Measurements from ENCODE around the gene SNX30.
A peak's percentile ranks its signal among the peaks of the same experiment; 100 is the strongest.

Gene SNX30

DNA sequence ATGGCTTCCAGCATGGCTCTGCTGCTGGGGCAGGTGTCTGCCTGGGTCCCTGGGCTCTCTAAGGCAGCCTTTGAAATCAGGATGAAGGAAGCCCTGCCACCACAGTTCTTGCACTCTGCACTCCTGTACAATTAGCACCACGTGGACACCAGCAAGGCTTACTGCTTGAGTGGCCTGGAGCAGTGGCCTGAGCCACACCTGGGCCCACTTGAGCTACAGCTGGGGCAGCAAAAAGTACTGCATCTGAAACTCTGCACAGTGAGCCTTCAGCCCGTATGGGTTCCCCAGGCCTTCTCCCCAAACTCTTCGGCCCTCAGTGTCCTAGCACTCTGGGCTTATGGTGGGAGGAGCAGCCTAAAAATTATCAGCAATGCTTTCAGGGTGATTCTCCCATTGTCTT is 24.6 kb upstream of the SNX30 start:
- H3K27ac ChIP-seq (ENCODE audit: low read length), result no peak overlapping the region
- H3K4me3 ChIP-seq (ENCODE audit: low read length in 2 of 2), result no peak overlapping the region
- H3K4me1 ChIP-seq (ENCODE audit: control insufficient read depth, insufficient read depth, low read length), result no peaks in the 10 kb centered on the region
- no peak overlapping the region for H3K9ac ChIP-seq (ENCODE audit: low read length in 2 of 2)
- H3K27me3 ChIP-seq (ENCODE audit: control insufficient read depth in 1 of 2, insufficient read depth in 2 of 2, low read length in 2 of 2), result no peaks in the 10 kb centered on the region
- no peaks in the 10 kb centered on the region for H3K36me3 ChIP-seq (ENCODE audit: control insufficient read depth in 2 of 2, insufficient read depth in 2 of 2, low read length in 2 of 2)
- H3K9me3 ChIP-seq (ENCODE audit: control insufficient read depth in 2 of 2, low read length in 2 of 2), result no peaks in the 10 kb centered on the region

DNA sequence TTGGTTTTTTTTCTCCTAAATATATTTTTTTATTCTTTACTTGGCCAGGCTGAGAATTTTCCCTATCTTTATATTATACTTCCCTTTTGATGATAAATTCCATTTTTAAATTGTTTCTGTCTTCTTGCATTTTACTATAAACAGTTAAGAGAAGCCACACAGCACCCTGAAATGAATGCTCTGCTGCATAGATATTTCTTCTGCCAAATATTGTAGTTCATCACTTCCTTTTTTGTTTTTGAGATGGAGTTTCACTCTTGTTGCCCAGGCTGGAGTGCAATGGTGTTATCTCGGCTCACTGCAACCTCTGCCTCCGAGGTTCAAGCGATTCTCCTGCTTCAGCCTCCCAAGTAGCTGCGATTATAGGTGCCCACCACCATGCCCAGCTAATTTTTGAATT is 24.1 kb upstream of the SNX30 start:
- Histone ChIP-seq H3K4me1 (ENCODE audit: control insufficient read depth, insufficient read depth, low read length) (no peaks in the 10 kb centered on the region), H3K9me3 (ENCODE audit: control insufficient read depth in 2 of 2, low read length in 2 of 2) (no peaks in the 10 kb centered on the region), H3K4me3 (ENCODE audit: low read length in 2 of 2) (no peak overlapping the region), H3K36me3 (ENCODE audit: control insufficient read depth in 2 of 2, insufficient read depth in 2 of 2, low read length in 2 of 2) (no peaks in the 10 kb centered on the region), H3K27ac (ENCODE audit: low read length) (no peak overlapping the region), H3K9ac (ENCODE audit: low read length in 2 of 2) (no peak overlapping the region), H3K27me3 (ENCODE audit: control insufficient read depth in 1 of 2, insufficient read depth in 2 of 2, low read length in 2 of 2) (no peaks in the 10 kb centered on the region)

DNA sequence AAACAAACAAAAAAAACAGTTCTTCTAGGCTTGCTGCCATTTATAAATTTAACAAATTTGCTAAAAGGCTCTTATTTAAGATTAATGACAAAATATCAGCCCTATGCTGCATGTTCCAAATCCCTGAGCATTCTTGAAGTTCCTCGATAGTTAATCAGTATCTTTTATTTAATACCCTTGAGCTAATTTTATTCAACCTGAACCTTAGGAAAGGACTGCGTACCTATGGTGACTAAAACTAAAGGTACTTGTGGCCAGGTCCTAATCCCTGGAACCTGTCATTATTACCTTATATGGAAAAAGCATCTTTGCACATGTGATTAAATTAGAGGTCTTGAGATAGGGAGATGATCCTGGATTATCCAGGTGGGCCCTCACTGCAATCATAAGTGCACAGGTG is 22.2 kb upstream of the SNX30 start:
- Histone ChIP-seq H3K27me3 (ENCODE audit: control insufficient read depth in 1 of 2, insufficient read depth in 2 of 2, low read length in 2 of 2) (no peaks in the 10 kb centered on the region), H3K27ac (ENCODE audit: low read length) (no peak overlapping the region), H3K4me1 (ENCODE audit: control insufficient read depth, insufficient read depth, low read length) (no peaks in the 10 kb centered on the region), H3K9ac (ENCODE audit: low read length in 2 of 2) (no peak overlapping the region), H3K9me3 (ENCODE audit: control insufficient read depth in 2 of 2, low read length in 2 of 2) (no peaks in the 10 kb centered on the region), H3K4me3 (ENCODE audit: low read length in 2 of 2) (no peak overlapping the region), H3K36me3 (ENCODE audit: control insufficient read depth in 2 of 2, insufficient read depth in 2 of 2, low read length in 2 of 2) (no peaks in the 10 kb centered on the region)

DNA sequence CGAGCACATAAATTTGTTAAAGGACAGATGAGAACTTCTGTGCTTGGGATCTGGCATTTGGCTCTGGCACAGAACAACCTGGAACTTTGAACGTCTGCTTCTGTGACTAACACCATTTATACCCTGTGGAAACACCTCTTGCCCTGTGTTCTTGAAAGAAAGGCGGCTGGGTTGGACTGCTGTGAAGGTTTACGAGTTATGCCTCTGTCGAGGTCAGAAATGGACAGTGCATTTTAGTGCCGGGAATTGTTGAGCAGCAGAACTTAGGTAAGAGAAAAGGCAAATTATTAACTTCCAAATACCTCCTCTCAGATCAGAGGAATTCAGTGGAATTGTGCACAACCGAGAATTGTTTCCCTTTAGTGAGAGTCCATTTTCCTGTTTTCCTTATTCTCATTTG is 18.6 kb upstream of the SNX30 start:
- no peaks in the 10 kb centered on the region for H3K36me3 ChIP-seq (ENCODE audit: control insufficient read depth in 2 of 2, insufficient read depth in 2 of 2, low read length in 2 of 2)
- H3K4me3 ChIP-seq (ENCODE audit: low read length in 2 of 2), result no peak overlapping the region
- H3K27ac ChIP-seq (ENCODE audit: low read length), result no peak overlapping the region
- no peaks in the 10 kb centered on the region for H3K4me1 ChIP-seq (ENCODE audit: control insufficient read depth, insufficient read depth, low read length)
- no peaks in the 10 kb centered on the region for H3K9me3 ChIP-seq (ENCODE audit: control insufficient read depth in 2 of 2, low read length in 2 of 2)
- no peak overlapping the region for H3K9ac ChIP-seq (ENCODE audit: low read length in 2 of 2)
- H3K27me3 ChIP-seq (ENCODE audit: control insufficient read depth in 1 of 2, insufficient read depth in 2 of 2, low read length in 2 of 2), result no peaks in the 10 kb centered on the region

DNA sequence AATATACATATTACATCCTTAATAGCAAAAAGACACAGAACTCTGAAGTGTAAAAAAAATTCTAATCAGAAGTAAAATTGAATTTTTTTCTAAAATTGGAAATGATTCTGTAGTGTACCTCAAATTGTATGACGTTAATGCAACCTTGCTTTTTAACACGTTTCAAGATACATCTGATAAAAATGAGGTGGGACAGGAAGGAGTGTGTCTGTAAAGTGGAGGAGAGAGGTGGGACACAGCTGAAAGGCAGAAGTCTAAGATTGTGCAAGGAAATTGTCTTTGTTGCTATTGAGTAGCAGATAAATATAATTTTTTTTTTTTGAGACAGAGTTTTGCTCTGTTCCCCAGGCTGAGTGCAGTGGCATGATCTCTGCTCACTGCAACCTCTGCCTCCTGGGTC is 15.7 kb upstream of the SNX30 start:
- no peaks in the 10 kb centered on the region for H3K4me1 ChIP-seq (ENCODE audit: control insufficient read depth, insufficient read depth, low read length)

DNA sequence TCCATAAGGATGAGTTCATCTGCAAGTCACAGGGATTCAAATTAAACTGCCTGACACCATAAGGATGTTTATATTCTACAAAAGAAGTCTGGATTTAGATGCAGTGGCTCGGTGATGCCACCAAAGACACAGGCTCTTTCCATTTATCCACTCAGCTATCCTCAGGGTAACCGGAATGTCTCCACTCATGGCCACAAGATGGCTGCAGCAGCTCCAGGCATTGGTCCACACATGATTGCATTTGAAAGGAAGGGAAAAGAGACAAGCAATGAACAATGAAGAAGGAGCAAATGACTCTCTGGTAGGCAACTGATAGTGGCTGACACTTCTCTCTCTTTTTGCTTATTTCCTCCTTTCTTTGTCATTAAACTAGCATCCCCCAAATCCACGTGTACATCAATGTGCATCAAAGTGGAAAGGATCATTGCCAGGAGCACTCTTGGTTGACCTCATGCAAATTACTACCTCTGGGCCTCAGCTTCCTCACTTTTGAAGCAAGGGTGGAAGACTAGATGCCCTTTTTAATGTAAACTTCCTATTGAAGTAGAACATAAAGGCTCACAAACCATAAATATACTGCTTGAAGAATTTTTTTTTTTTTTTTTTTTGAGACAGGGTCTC is 7.2 kb upstream of the SNX30 start:
- Histone ChIP-seq H3K27ac (ENCODE audit: low read length) (no peak overlapping the region), H3K4me3 (ENCODE audit: low read length in 2 of 2) (no peak overlapping the region), H3K9me3 (ENCODE audit: control insufficient read depth in 2 of 2, low read length in 2 of 2) (no peaks in the 10 kb centered on the region), H3K4me1 (ENCODE audit: control insufficient read depth, insufficient read depth, low read length) (no peaks in the 10 kb centered on the region), H3K27me3 (ENCODE audit: control insufficient read depth in 1 of 2, insufficient read depth in 2 of 2, low read length in 2 of 2) (no peaks in the 10 kb centered on the region), H3K9ac (ENCODE audit: low read length in 2 of 2) (no peak overlapping the region), H3K36me3 (ENCODE audit: control insufficient read depth in 2 of 2, insufficient read depth in 2 of 2, low read length in 2 of 2) (no peaks in the 10 kb centered on the region)

More for the DNA sequence above, 15.7 kb upstream of the SNX30 start:
- Histone ChIP-seq H3K36me3 (ENCODE audit: control insufficient read depth in 2 of 2, insufficient read depth in 2 of 2, low read length in 2 of 2) (no peaks in the 10 kb centered on the region), H3K9me3 (ENCODE audit: control insufficient read depth in 2 of 2, low read length in 2 of 2) (no peaks in the 10 kb centered on the region), H3K9ac (ENCODE audit: low read length in 2 of 2) (no peak overlapping the region), H3K27ac (ENCODE audit: low read length) (no peak overlapping the region), H3K27me3 (ENCODE audit: control insufficient read depth in 1 of 2, insufficient read depth in 2 of 2, low read length in 2 of 2) (no peaks in the 10 kb centered on the region), H3K4me3 (ENCODE audit: low read length in 2 of 2) (no peak overlapping the region)

DNA sequence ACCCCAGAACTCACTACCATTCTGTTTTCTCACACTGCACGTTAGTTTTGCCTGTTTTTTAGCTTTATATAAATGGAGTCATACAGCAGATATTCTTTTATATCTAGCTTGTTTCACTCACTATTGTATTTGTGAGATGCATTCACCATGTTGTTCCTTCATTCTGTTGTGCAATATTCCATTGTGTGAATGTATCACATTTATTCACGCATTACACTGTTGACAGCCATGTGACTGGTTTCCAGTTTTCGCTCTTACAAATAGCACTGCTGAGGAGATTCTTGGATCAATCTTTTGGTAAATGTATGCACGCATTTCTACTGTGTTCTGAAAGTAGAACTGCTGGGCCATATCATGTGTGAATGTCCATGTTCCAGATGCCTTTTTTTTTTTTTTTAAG is 6.4 kb upstream of the SNX30 start:
- H3K27me3 ChIP-seq (ENCODE audit: control insufficient read depth in 1 of 2, insufficient read depth in 2 of 2, low read length in 2 of 2), result no peaks in the 10 kb centered on the region
- H3K9me3 ChIP-seq (ENCODE audit: control insufficient read depth in 2 of 2, low read length in 2 of 2), result no peaks in the 10 kb centered on the region
- H3K4me1 ChIP-seq (ENCODE audit: control insufficient read depth, insufficient read depth, low read length), result no peaks in the 10 kb centered on the region
- no peaks in the 10 kb centered on the region for H3K36me3 ChIP-seq (ENCODE audit: control insufficient read depth in 2 of 2, insufficient read depth in 2 of 2, low read length in 2 of 2)
- no peak overlapping the region for H3K4me3 ChIP-seq (ENCODE audit: low read length in 2 of 2)
- H3K27ac ChIP-seq (ENCODE audit: low read length), result no peak overlapping the region
- H3K9ac ChIP-seq (ENCODE audit: low read length in 2 of 2), result no peak overlapping the region

DNA sequence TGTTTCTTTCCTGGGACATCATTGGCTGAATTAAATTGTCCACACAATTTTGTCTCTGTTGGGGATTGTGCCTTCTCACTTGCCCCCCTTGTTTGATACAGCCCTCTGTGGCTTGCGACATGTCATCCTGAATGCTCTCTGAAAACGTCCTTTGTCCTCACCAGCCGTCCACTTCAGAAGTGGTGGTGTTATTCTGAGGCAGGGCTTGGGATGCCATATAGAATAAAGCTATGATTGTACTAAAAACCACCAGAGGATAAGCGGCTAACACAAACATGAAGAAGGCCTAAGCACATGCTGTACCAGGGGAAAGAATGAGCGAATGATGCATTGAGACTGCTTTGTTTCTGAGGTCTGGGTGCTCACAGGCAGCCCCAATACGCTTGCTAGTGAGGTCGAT is 3.5 kb upstream of the SNX30 start:
- H3K27ac ChIP-seq (ENCODE audit: low read length), result no peak overlapping the region
- H3K4me3 ChIP-seq (ENCODE audit: low read length in 2 of 2), result no peak overlapping the region

DNA sequence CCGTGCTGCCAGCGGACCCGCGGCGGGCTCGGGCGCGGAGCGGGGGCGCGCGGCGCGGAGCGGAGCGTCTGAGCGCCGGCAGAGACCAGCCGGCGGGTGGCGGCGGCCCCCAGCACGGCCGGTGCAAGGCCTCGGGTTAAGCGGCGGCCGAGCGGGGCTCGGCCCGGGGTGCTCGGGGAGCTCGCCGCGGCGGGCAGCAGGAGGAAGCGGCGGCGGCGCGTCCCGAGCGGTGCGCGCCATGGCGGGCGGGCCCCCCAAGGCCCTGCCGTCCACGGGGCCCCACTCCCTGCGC is 150 bp downstream of the SNX30 start:
- Histone ChIP-seq H3K27ac (ENCODE audit: low read length) (no peak overlapping the region), H3K9ac (ENCODE audit: low read length in 2 of 2) (peak overlapping the region; percentile 61 to 66), H3K27me3 (ENCODE audit: control insufficient read depth in 1 of 2, insufficient read depth in 2 of 2, low read length in 2 of 2) (no peaks in the 10 kb centered on the region), H3K4me1 (ENCODE audit: control insufficient read depth, insufficient read depth, low read length) (peaks cover 48% of the 10 kb centered on the region), H3K9me3 (ENCODE audit: control insufficient read depth in 2 of 2, low read length in 2 of 2) (no peaks in the 10 kb centered on the region), H3K36me3 (ENCODE audit: control insufficient read depth in 2 of 2, insufficient read depth in 2 of 2, low read length in 2 of 2) (no peaks in the 10 kb centered on the region), H3K4me3 (ENCODE audit: low read length in 2 of 2) (peak overlapping the region; percentile 86 to 96)

More for the DNA sequence above, 3.5 kb upstream of the SNX30 start:
- Histone ChIP-seq H3K9me3 (ENCODE audit: control insufficient read depth in 2 of 2, low read length in 2 of 2) (no peaks in the 10 kb centered on the region), H3K27me3 (ENCODE audit: control insufficient read depth in 1 of 2, insufficient read depth in 2 of 2, low read length in 2 of 2) (no peaks in the 10 kb centered on the region), H3K36me3 (ENCODE audit: control insufficient read depth in 2 of 2, insufficient read depth in 2 of 2, low read length in 2 of 2) (no peaks in the 10 kb centered on the region), H3K9ac (ENCODE audit: low read length in 2 of 2) (no peak overlapping the region), H3K4me1 (ENCODE audit: control insufficient read depth, insufficient read depth, low read length) (peaks cover 18% of the 10 kb centered on the region)

- H3K27me3 ChIP-seq (ENCODE audit: control insufficient read depth in 1 of 2, insufficient read depth in 2 of 2, low read length in 2 of 2), result no peaks in the 10 kb centered on the region
- H3K4me1 ChIP-seq (ENCODE audit: control insufficient read depth, insufficient read depth, low read length), result peaks cover 53% of the 10 kb centered on the region
- peak overlapping the region; percentile 86 to 96 for H3K4me3 ChIP-seq (ENCODE audit: low read length in 2 of 2)
- H3K27ac ChIP-seq (ENCODE audit: low read length), result peak overlapping the region; percentile 58
- peak overlapping the region; percentile 61 to 66 for H3K9ac ChIP-seq (ENCODE audit: low read length in 2 of 2)
- no peaks in the 10 kb centered on the region for H3K36me3 ChIP-seq (ENCODE audit: control insufficient read depth in 2 of 2, insufficient read depth in 2 of 2, low read length in 2 of 2)
- no peaks in the 10 kb centered on the region for H3K9me3 ChIP-seq (ENCODE audit: control insufficient read depth in 2 of 2, low read length in 2 of 2)
Observed at GRCh38 chr9:112751056-112751795, 666 bp downstream of the SNX30 start.

DNA sequence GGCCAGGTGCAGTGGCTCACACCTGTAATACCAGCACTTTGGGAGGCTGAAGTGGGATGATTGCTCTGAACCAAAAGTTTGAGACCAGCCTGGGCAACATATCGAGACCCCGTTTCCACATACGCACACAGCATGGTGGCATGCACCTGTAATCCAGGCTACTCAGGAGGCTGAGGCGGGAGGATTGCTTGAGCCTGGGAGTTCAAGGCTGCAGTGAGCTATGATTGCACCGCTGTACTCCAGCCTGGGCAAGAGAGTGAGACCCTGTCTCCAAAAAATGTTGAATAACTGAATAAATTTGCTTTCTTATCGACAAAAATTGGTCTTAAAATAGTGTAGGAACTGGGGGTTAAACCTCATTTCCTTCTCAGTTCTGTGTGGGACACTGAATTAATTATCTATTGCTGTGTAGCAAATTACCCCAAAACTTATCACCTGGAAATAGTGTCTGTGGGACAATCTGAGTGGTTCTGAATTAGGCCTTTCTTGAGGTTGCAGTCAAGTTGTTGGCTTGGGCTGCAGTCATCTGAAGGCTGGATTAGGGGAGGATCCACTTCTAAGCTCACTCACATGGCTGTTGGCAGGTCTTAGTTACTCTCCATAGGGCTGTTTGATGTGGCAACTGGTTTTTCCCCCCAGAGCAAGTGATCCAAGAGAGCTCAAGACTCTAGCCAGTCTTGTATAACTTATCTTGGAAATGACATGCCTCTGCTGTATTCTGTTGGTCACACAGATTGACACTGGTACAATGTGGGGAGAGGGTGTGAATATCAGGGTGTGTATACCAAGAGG is 2.0 kb downstream of the SNX30 start:
- peak overlapping the region; percentile 86 to 96 for H3K4me3 ChIP-seq (ENCODE audit: low read length in 2 of 2)
- H3K4me1 ChIP-seq (ENCODE audit: control insufficient read depth, insufficient read depth, low read length), result peaks cover 56% of the 10 kb centered on the region
- no peaks in the 10 kb centered on the region for H3K27me3 ChIP-seq (ENCODE audit: control insufficient read depth in 1 of 2, insufficient read depth in 2 of 2, low read length in 2 of 2)
- H3K36me3 ChIP-seq (ENCODE audit: control insufficient read depth in 2 of 2, insufficient read depth in 2 of 2, low read length in 2 of 2), result no peaks in the 10 kb centered on the region
- H3K27ac ChIP-seq (ENCODE audit: low read length), result no peak overlapping the region
- H3K9ac ChIP-seq (ENCODE audit: low read length in 2 of 2), result no peak overlapping the region
- no peaks in the 10 kb centered on the region for H3K9me3 ChIP-seq (ENCODE audit: control insufficient read depth in 2 of 2, low read length in 2 of 2)
